NCI-H526 (cell line): ENCODE data around the gene PPP3R2.
"Not testable (repeated sequence)": the region's sequence is repeated elsewhere in the genome, so short reads cannot be mapped to it uniquely, and the experiment has no call there.

ENCODE experiments used
- DNase-seq, 2 experiments: peaks; one replicate each; lab custom pipeline; 2025; lab: John Stamatoyannopoulos, UW

PPP3R2 gene

GRCh38 chr9:101594796-101595195 lies at the start of gene PPP3R2:
Gene PPP3R2 (minus strand): TSS chr9:101594969. CDS start chr9:101594921, 48 bp downstream.
- DNase-seq, result no peak

- no peak for DNase-seq
These were observed 45.3 kb upstream of the PPP3R2 start for GRCh38 chr9:101639785-101640665.

GRCh38 chr9:101639311-101639710 lies 44.5 kb upstream of the PPP3R2 start:
- DNase-seq, result no peak

GRCh38 chr9:101636247-101636646 lies 41.5 kb upstream of the PPP3R2 start:
- DNase-seq, result no peak

- no peak for DNase-seq
These were observed 40.7 kb upstream of the PPP3R2 start for GRCh38 chr9:101635473-101635872.

GRCh38 chr9:101634741-101635409 lies 40.1 kb upstream of the PPP3R2 start:
- DNase-seq, result no peak

- no peak for DNase-seq
These were observed 37.8 kb upstream of the PPP3R2 start for GRCh38 chr9:101632611-101633010.

- DNase-seq, result no peak
These were observed 37.1 kb upstream of the PPP3R2 start for GRCh38 chr9:101631892-101632291.

GRCh38 chr9:101629636-101630035 lies 34.9 kb upstream of the PPP3R2 start:
- DNase-seq, result no peak

- no peak for DNase-seq
These were observed 33.4 kb upstream of the PPP3R2 start for GRCh38 chr9:101628173-101628572.

- DNase-seq, result no peak
These were observed 31.5 kb upstream of the PPP3R2 start for GRCh38 chr9:101626295-101626694.

GRCh38 chr9:101625876-101626275 lies 31.1 kb upstream of the PPP3R2 start:
- no peak for DNase-seq

GRCh38 chr9:101620452-101620851 lies 25.7 kb upstream of the PPP3R2 start:
- DNase-seq, result no peak

GRCh38 chr9:101618698-101619097 lies 23.9 kb upstream of the PPP3R2 start:
- DNase-seq, result no peak

- DNase-seq, result no peak
These were observed 10.8 kb upstream of the PPP3R2 start for GRCh38 chr9:101605547-101605946.

GRCh38 chr9:101604296-101604695 lies 9.5 kb upstream of the PPP3R2 start:
- no peak for DNase-seq

GRCh38 chr9:101601904-101602765 lies 7.4 kb upstream of the PPP3R2 start:
- DNase-seq, result peak; percentile 16 to 67

- no peak for DNase-seq
These were observed 1.4 kb downstream of the PPP3R2 start for GRCh38 chr9:101593345-101593744.

- DNase-seq, result no peak
These were observed 2.0 kb downstream of the PPP3R2 start for GRCh38 chr9:101592788-101593187.

- DNase-seq, result peak; percentile 28 to 32
These were observed 2.9 kb downstream of the PPP3R2 start for GRCh38 chr9:101591787-101592446.

- DNase-seq, result no peak
These were observed 3.9 kb downstream of the PPP3R2 start for GRCh38 chr9:101590901-101591300.

- DNase-seq, result not testable (repeated sequence)
These were observed 4.7 kb downstream of the PPP3R2 start for GRCh38 chr9:101590074-101590473.
